Type B pancreatic cell (in vitro differentiated cells): ENCODE results near the gene NISCH. TPM values are rescaled to one million over a fixed set of nuclear protein-coding genes. Genes with fewer than 3 reads are reported as not detected.
A peak's percentile ranks its signal among the peaks of the same experiment; 100 is the strongest.

Experiments
- DNase-seq: peaks from one replicate; pipeline ENCODE4 v3.0.0; 2021; ENCODE audit warnings: mixed read lengths; ENCODE audit not compliant: unreplicated experiment; ENCODE audit errors: extremely low spot score
- H3K27ac Mint-ChIP-seq: 2 replicates; pipeline ENCODE4 v1.8.0; 2021; ENCODE audit warnings: mild to moderate bottlenecking, mixed read lengths
- H3K27me3 Mint-ChIP-seq: 2 replicates; pipeline ENCODE4 v1.8.0; 2021; ENCODE audit warnings: mixed read lengths
- H3K36me3 Mint-ChIP-seq: 2 replicates; pipeline ENCODE4 v1.8.0; 2021; ENCODE audit warnings: mixed read lengths
- H3K4me1 Mint-ChIP-seq: one replicate; pipeline ENCODE4 v1.8.0; 2021; ENCODE audit warnings: mixed read lengths; ENCODE audit not compliant: unreplicated experiment
- H3K4me3 Mint-ChIP-seq: 2 replicates; pipeline ENCODE4 v1.8.0; 2021; ENCODE audit warnings: mild to moderate bottlenecking, mixed read lengths
- H3K9me3 Mint-ChIP-seq: 2 replicates; pipeline ENCODE4 v1.8.0; 2021; ENCODE audit warnings: mixed read lengths
- CTCF ChIP-seq: fragments of 200-600 bp; sonication (generic); conservative IDR thresholded peaks from 2 replicates; pipeline ENCODE4 v1.5.0; 2021; ENCODE audit warnings: antibody characterized with exemption, mild to moderate bottlenecking
- long read RNA-seq: library from polyadenylated mRNA; unstranded; transcript quantifications from one replicate; pipeline ENCODE4 v2.0.0, GENCODE V29; 2020
- total RNA-seq: library from RNA; stranded (reverse); gene quantifications from 2 replicates; pipeline ENCODE4 v1.2.1, GENCODE V29; 2021; ENCODE audit warnings: low replicate concordance

NISCH gene
- 105 and 149 TPM in 2 replicates for total RNA-seq
- long read RNA-seq, partial matches to known transcripts, result 12 of 19 reads
- long read RNA-seq, other reads (novel, unspliced or antisense), result 3 of 19 reads

- peak within 1 kb of the TSS; percentile 94 for H3K4me3 Mint-ChIP-seq
- peak; percentile 93 for DNase-seq
- H3K27ac Mint-ChIP-seq, result peak within 1 kb of the TSS; percentile 92
- peaks cover 30% of the 10 kb centered on the region for H3K4me1 Mint-ChIP-seq
- TF ChIP-seq CTCF, result no peak
- H3K9me3 Mint-ChIP-seq, result no peaks in the 10 kb centered on the region
- no peaks in the 10 kb centered on the region for H3K27me3 Mint-ChIP-seq
- peaks cover 6% of the 10 kb centered on the region for H3K36me3 Mint-ChIP-seq
These were observed at the start of gene NISCH for GRCh38 chr3:52455283-52456168. TSS of gene NISCH (plus strand) at chr3:52455604. CDS start at chr3:52455642, 38 bp downstream.

DNA sequence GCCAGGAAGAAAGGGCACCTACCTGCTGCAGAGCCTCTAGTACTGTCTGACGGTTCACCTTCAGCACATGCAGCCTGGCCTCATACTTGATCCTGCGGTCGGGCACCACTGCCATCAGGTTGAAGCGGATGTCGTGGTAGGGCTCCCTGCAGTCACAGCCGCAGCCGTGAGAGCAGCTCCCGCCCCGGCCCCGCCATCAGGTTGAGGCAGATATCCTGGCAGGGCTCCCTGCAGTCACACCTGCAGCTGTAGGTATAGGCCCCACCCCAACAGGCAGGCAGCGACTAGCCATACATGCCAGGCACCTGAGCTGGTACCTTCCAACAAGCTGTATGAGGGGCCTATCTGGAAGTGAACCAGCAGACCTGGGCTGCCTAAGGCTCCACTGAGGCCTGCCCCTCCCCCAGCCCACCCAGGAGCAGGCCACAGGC lies 49.2 kb upstream of the NISCH start:
- no peak for DNase-seq
- H3K4me1 Mint-ChIP-seq, result peaks cover 11% of the 10 kb centered on the region
- H3K36me3 Mint-ChIP-seq, result peaks cover 15% of the 10 kb centered on the region
- no peak overlapping the region for H3K4me3 Mint-ChIP-seq
- no peaks in the 10 kb centered on the region for H3K27me3 Mint-ChIP-seq
- H3K27ac Mint-ChIP-seq, result no peak overlapping the region
- H3K9me3 Mint-ChIP-seq, result no peaks in the 10 kb centered on the region
- no peak for TF ChIP-seq CTCF

GRCh38 chr3:52406791-52407510 lies 48.5 kb upstream of the NISCH start:
- Mint-ChIP-seq H3K4me1 (peaks cover 16% of the 10 kb centered on the region), H3K27ac (no peak overlapping the region), H3K36me3 (peaks cover 15% of the 10 kb centered on the region), H3K4me3 (no peak overlapping the region), H3K9me3 (no peaks in the 10 kb centered on the region), H3K27me3 (no peaks in the 10 kb centered on the region)
- no peak for DNase-seq
- no peak for TF ChIP-seq CTCF

DNA sequence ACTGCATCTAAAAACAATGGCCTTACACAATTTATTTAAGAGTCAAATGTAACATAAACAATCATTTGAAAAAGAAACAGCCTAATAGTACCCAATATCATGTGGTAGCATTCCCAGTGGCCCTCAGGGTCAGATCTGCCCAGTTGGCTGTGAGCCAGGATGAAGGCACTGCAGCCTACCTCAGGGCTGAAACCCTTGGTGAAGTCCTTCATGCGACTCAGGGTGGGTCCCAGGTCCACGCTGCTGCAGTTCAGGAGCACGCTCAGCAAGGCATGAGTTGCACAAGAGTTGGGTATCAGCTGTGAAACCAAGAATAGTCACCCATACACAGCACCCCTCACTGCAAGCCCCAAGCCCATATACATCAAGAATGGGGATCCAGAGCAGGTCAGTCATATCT lies 47.6 kb upstream of the NISCH start:
- H3K27me3 Mint-ChIP-seq, result no peaks in the 10 kb centered on the region
- H3K4me3 Mint-ChIP-seq, result peak overlapping the region; percentile 96
- peaks cover 16% of the 10 kb centered on the region for H3K4me1 Mint-ChIP-seq
- no peak for DNase-seq
- TF ChIP-seq CTCF, result no peak
- peak overlapping the region; percentile 93 for H3K27ac Mint-ChIP-seq
- H3K9me3 Mint-ChIP-seq, result no peaks in the 10 kb centered on the region
- peaks cover 15% of the 10 kb centered on the region for H3K36me3 Mint-ChIP-seq

- Mint-ChIP-seq H3K4me3 (peak overlapping the region; percentile 96), H3K27me3 (no peaks in the 10 kb centered on the region), H3K36me3 (peaks cover 15% of the 10 kb centered on the region), H3K9me3 (no peaks in the 10 kb centered on the region), H3K4me1 (peaks cover 16% of the 10 kb centered on the region), H3K27ac (peak overlapping the region; percentile 93)
- DNase-seq, result no peak
- TF ChIP-seq CTCF, result no peak
These were observed 46.9 kb upstream of the NISCH start for GRCh38 chr3:52408466-52408865.
